Astrocyte of the spinal cord (primary cell): ENCODE data around the gene STARD13.

ENCODE experiments used
- DNase-seq: peaks from one replicate; pipeline ENCODE4 v3.0.0; 2011; ENCODE audit warnings: low read depth, low spot score
- H3K4me3 ChIP-seq: 2 replicates; pipeline ENCODE4 v1.5.1; 2011; ENCODE audit warnings: low read depth, mild to moderate bottlenecking, low read length, moderate library complexity
- in situ Hi-C: cut with HindIII; loops from 2 replicates; pipeline ENCODE4 v1.10.0; 2017; ENCODE audit warnings: low sequenced_read_pairs
- TF ChIP-seq, protein P1 (sequence below): IDR thresholded peaks from 2 replicates; pipeline ENCODE4 v1.5.1; 2012; ENCODE audit warnings: low read depth, mild to moderate bottlenecking, low read length, inconsistent platforms

Gene STARD13

DNA sequence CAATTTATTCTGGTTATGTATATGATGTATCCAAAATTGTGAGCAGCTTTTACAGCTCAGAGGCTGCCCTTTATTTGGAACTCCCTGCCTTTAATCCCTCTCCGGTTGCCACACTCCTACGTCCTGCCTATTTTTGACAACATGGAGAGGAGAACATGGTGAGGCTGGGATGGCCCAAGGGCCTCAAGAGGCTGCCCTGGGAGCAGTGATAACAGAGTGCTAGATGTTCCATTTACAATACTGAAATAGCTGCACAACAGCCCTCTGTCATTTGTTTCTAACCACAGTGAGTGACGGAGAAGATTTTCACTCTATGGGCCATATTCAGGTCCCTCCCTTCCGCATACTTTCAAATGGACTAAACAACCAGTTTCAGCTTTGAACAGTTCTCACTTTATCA is 33.4 kb downstream of the STARD13 start:
- no peak overlapping the region for H3K4me3 ChIP-seq
- DNase-seq, result no peak
- in situ Hi-C loops, result no loop called here
- TF ChIP-seq, protein P1, sequence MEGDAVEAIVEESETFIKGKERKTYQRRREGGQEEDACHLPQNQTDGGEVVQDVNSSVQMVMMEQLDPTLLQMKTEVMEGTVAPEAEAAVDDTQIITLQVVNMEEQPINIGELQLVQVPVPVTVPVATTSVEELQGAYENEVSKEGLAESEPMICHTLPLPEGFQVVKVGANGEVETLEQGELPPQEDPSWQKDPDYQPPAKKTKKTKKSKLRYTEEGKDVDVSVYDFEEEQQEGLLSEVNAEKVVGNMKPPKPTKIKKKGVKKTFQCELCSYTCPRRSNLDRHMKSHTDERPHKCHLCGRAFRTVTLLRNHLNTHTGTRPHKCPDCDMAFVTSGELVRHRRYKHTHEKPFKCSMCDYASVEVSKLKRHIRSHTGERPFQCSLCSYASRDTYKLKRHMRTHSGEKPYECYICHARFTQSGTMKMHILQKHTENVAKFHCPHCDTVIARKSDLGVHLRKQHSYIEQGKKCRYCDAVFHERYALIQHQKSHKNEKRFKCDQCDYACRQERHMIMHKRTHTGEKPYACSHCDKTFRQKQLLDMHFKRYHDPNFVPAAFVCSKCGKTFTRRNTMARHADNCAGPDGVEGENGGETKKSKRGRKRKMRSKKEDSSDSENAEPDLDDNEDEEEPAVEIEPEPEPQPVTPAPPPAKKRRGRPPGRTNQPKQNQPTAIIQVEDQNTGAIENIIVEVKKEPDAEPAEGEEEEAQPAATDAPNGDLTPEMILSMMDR, result no peak

DNA sequence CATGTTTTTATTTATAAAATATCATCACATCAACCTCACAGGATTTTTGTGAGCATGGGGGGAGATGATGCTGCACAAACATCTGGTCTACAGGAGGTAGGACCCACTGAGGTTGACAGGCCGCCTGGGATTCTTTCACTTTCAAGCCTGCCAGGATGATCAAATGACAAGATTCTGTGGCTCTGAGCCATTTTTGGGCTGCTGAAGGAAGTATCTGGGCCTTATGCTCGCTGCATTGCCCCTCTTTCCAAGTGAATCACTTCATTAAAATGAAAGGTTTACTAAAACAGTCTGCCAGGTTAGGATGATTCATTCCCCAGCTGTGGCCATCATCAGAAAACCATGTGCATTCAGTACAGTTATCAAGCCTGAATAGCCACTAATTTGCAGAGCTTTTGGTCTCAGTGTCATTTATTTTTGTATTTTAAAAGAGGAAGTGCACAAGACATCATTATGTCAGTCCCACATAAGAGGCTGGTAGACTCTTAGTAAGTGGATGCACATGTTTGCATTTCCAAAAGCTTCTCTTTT is 34.4 kb downstream of the STARD13 start:
- no peak overlapping the region for H3K4me3 ChIP-seq
- TF ChIP-seq, protein P1, result no peak
- DNase-seq, result peak; percentile 97
- in situ Hi-C loops, result no loop called here

DNA sequence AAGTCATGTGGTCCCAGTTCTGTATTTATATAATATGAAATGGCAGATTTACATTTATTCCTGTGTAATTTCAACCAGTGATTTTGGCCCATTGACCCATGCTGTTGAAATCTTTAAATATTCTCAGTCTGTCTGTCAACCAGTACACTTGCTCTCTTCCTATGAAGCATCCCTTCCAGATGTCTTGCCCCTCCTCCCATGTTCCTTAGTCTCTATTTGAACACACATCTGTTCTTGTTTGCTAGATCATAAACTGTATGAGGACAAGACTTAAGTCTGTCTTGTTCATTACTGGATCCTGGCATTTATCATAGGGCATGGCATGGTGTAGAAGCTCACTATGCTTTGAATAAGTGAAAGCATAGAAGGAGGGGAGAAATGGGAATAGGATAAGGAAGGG is 34.9 kb downstream of the STARD13 start:
- no peak for DNase-seq
- in situ Hi-C loops, result no loop called here
- TF ChIP-seq, protein P1, result no peak
- H3K4me3 ChIP-seq, result no peak overlapping the region

DNA sequence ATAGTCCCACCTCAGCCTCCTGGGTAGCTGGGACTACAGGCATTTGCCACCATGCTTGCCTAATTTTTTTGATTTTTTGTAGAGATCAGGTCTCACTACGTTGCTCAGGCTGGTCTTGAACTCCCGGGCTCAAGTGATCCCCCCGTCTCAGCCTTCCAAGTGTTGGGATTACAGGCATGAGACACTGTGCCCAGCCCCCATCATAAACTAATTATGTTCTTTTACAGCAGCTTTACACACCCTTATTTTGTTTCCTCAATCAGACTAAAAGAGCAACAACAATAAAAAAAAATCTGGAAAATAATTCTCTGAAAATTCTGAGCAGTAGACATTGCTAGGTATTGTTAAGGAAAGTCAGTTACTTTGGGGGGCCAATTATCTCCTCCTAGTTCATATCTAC is 35.7 kb downstream of the STARD13 start:
- TF ChIP-seq, protein P1, result no peak
- in situ Hi-C loops, result no loop called here
- H3K4me3 ChIP-seq, result no peak overlapping the region
- DNase-seq, result no peak

DNA sequence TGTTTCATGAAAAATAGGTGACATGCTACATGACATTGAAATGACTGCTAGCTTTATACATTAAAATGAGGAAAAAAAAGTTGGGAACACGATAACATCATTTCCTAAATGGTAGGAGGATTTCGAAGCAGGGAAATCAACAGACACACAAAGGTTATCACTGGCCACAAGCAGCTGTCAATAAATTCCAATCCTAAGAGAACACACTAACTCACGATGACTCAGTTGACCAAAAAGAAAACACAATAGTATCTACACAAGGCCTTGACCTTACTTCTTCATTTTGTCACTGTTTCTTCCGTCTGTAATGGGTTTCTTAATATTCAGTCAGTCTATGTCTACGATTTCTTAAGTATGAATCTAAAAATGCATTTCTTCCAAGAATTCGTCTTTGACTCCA is 36.5 kb downstream of the STARD13 start:
- DNase-seq, result no peak
- H3K4me3 ChIP-seq, result no peak overlapping the region
- in situ Hi-C loops, result no loop called here
- TF ChIP-seq, protein P1, result no peak

DNA sequence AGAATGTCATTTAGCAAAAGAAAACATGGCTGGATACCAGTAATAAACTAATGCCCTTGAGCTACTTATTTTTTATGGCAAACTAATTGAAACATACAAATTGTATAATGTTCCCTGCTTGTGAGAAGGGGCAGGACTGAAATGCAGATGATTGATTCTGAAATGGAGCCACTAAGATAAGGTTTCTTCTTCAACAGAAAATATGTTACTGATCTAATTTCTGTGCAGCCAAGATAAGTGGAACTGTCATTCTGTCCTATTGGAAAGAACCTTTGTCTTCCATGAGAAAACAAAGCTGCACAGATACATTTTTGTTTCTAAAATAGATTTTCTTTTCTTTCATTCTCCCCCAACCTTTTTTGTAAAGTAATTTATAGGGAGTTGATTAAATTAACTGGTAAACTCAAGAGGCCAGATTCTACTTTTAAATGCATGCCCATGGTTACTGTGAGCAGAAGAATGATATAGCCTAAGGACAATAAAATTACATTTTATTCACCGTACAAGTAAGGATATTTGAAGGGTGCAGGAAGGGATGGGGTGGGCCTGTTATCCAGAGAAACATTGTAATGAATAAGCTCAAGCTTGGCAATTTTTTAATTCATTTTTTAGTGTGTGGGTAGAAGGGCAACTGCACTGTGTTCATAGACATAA is 39.9 kb downstream of the STARD13 start:
- in situ Hi-C loops, result no loop called here
- H3K4me3 ChIP-seq, result no peak overlapping the region
- no peak for DNase-seq
- TF ChIP-seq, protein P1, result no peak
